GM19397 (cell line): ENCODE data around the gene RSAD1.

Source experiments
- ATAC-seq: cut with Tn5 transposase; IDR thresholded peaks from one replicate; pipeline ENCODE4 v1.9.1; 2021; ENCODE audit warnings: mild to moderate bottlenecking, moderate library complexity; ENCODE audit not compliant: unreplicated experiment

The RSAD1 gene

GRCh38 chr17:50517011-50517410 lies 38.4 kb downstream of the RSAD1 start:
- ATAC-seq = no peak

- no peak for ATAC-seq
Measured at GRCh38 chr17:50517504-50518383, 39.1 kb downstream of the RSAD1 start.

- no peak for ATAC-seq
Measured at GRCh38 chr17:50518384-50519023, 39.8 kb downstream of the RSAD1 start.

- ATAC-seq = no peak
Measured at GRCh38 chr17:50519141-50519834, 40.6 kb downstream of the RSAD1 start.

GRCh38 chr17:50520483-50520882 lies 41.8 kb downstream of the RSAD1 start:
- ATAC-seq = no peak

- no peak for ATAC-seq
Measured at GRCh38 chr17:50521514-50521913, 42.9 kb downstream of the RSAD1 start.

- no peak for ATAC-seq
Measured at GRCh38 chr17:50522766-50523165, 44.1 kb downstream of the RSAD1 start.

- no peak for ATAC-seq
Measured at GRCh38 chr17:50523208-50523607, 44.5 kb downstream of the RSAD1 start.

- ATAC-seq = no peak
Measured at GRCh38 chr17:50524838-50525237, 46.2 kb downstream of the RSAD1 start.

GRCh38 chr17:50527155-50527762 lies 48.6 kb downstream of the RSAD1 start:
- no peak for ATAC-seq

GRCh38 chr17:50527949-50528474 lies 49.4 kb downstream of the RSAD1 start:
- ATAC-seq = no peak

- ATAC-seq = no peak
Measured at GRCh38 chr17:50529849-50530248, 51.2 kb downstream of the RSAD1 start.

- no peak for ATAC-seq
Measured at GRCh38 chr17:50531428-50532025, 52.9 kb downstream of the RSAD1 start.

GRCh38 chr17:50532452-50533024 lies 53.9 kb downstream of the RSAD1 start, which contains the start of gene EPN3:
TSS of gene EPN3 (plus strand) at chr17:50532735. CDS start at chr17:50536557, 3,822 bp downstream.
- ATAC-seq = no peak

- ATAC-seq = no peak
Measured at GRCh38 chr17:50533185-50533584, 54.5 kb downstream of the RSAD1 start.

GRCh38 chr17:50533720-50534148 lies 55.1 kb downstream of the RSAD1 start:
- ATAC-seq = no peak

- no peak for ATAC-seq
Measured at GRCh38 chr17:50534222-50534978, 55.7 kb downstream of the RSAD1 start.

GRCh38 chr17:50534979-50535326 lies 56.3 kb downstream of the RSAD1 start:
- ATAC-seq = no peak

- no peak for ATAC-seq
Measured at GRCh38 chr17:50535407-50535806, 56.7 kb downstream of the RSAD1 start.
